Ovary (tissue), 9 donors: ENCODE results near the gene PAF1. TPM values are rescaled to one million over a fixed set of nuclear protein-coding genes. Genes with fewer than 3 reads are reported as not detected.

Source experiments
- DNase-seq, 5 donors: peaks; one replicate each; pipeline ENCODE4 v3.0.0-alpha.2; 2019 to 2020
- H3K27ac ChIP-seq, 2 donors: fragments of 200-600 bp; one replicate each; pipeline versions ENCODE4 v1.5.1 to v1.8.0; 2019 to 2022
- H3K27me3 ChIP-seq: fragments of 200-600 bp; one replicate; pipeline ENCODE4 v1.8.0; 2022
- H3K36me3 ChIP-seq: fragments of 200-600 bp; sonication (generic); one replicate; pipeline ENCODE4 v1.5.1; 2019
- H3K4me1 ChIP-seq: one replicate; pipeline ENCODE4 v1.8.1; 2013; ENCODE audit warnings: mild to moderate bottlenecking, moderate library complexity; ENCODE audit not compliant: insufficient read depth
- H3K4me3 ChIP-seq: fragments of 200-600 bp; sonication (generic); one replicate; pipeline ENCODE4 v1.5.1; 2017
- H3K9me3 ChIP-seq, 2 donors: fragments of 200-600 bp in 1 of 2; sonication (generic) in 1 of 2; one replicate each; pipeline versions ENCODE4 v1.5.1 to v1.8.1; 2013 to 2019; ENCODE audit warnings: mild to moderate bottlenecking in 1 of 2, moderate library complexity in 1 of 2
- EP300 ChIP-seq: sonication (generic); formaldehyde crosslinking; IDR thresholded peaks from one replicate; pipeline ENCODE4 v1.6.1; 2017; ENCODE audit warnings: antibody characterized with exemption
- POLR2A ChIP-seq: fragments of 450-650 bp; IDR thresholded peaks from one replicate; pipeline ENCODE4 v1.6.1; 2017; ENCODE audit warnings: antibody characterized with exemption, mild to moderate bottlenecking, moderate library complexity
- WGBS, 3 donors: extraction: QIAGEN DNeasy Blood & Tissue Kit in 1 of 3; methylation state at CpG; one replicate each; pipeline versions ENCODE4 v1.1.5 to v1.1.7; 2013 to 2017; 5-methylcytosine and 5-hydroxymethylcytosine counted together
- intact Hi-C, 4 donors: fragments of 100-400 bp; cut with DNase I; formaldehyde crosslinking; loops; one replicate each; pipeline versions ENCODE4 v1.11.0 to v1.15.1; 2022 to 2023
- polyA plus RNA-seq, 2 donors: library from polyadenylated mRNA; stranded (reverse); fragments of 200-250 nt in 1 of 2; fragments of 350-450 nt in 1 of 2; fragmentation: Illumina TruSeq in 1 of 2; extraction: RNeasy Lipid Tissue Mini Kit (QIAGEN cat#74804) in 1 of 2; gene quantifications; one replicate each; pipeline ENCODE4 v1.2.3, GENCODE V29; 2013 to 2014
- total RNA-seq, 7 donors: library from RNA; depleted of rRNA in 2 of 7; stranded (reverse); fragments of >200 nt in 2 of 7; fragmentation: NEBNext Ultra II Directional in 3 of 7; extraction: Animal tissue kit (Norgen Biotek cat#: 25700) in 3 of 7; gene quantifications; one replicate each; pipeline versions ENCODE4 v1.1.0 to v1.2.4, GENCODE V29; 2016 to 2023
- TF ChIP-seq, protein P1 (sequence below), 3 donors: fragments of 450-650 bp in 2 of 3; fragments of 200-600 bp in 1 of 3; IDR thresholded peaks; one replicate each; pipeline versions ENCODE4 v1.5.1 to v1.8.0; 2016 to 2022; ENCODE audit warnings: antibody characterized with exemption in 3 of 3, mild to moderate bottlenecking in 1 of 3
- donor health status: DM: no; HTN: no; CAD: no; lungs with moderate emphysema.
- donor health status: DM: no; HTN: no; CAD: no.
- donor health status: Bipolar disorder and iron deficiency.
- donor health status: DM: yes; HTN: yes; CAD: no.
- donor health status: DM: no; HTN: no; CAD: no.
- donor health status: DM: yes; HTN: yes; CAD: no.

PAF1 gene
- total and polyA plus RNA-seq, 9 donors = 31.0 to 78.1 (median 50.2) TPM

- H3K36me3 ChIP-seq = no peaks in the 10 kb centered on the region
- TF ChIP-seq POLR2A = no peak
- TF ChIP-seq, protein P1, sequence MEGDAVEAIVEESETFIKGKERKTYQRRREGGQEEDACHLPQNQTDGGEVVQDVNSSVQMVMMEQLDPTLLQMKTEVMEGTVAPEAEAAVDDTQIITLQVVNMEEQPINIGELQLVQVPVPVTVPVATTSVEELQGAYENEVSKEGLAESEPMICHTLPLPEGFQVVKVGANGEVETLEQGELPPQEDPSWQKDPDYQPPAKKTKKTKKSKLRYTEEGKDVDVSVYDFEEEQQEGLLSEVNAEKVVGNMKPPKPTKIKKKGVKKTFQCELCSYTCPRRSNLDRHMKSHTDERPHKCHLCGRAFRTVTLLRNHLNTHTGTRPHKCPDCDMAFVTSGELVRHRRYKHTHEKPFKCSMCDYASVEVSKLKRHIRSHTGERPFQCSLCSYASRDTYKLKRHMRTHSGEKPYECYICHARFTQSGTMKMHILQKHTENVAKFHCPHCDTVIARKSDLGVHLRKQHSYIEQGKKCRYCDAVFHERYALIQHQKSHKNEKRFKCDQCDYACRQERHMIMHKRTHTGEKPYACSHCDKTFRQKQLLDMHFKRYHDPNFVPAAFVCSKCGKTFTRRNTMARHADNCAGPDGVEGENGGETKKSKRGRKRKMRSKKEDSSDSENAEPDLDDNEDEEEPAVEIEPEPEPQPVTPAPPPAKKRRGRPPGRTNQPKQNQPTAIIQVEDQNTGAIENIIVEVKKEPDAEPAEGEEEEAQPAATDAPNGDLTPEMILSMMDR (IDR thresholded peaks at IDR 0.05) = no peak
- no peak for TF ChIP-seq EP300
- intact Hi-C loops = no loop called here
- H3K27me3 ChIP-seq = no peaks in the 10 kb centered on the region
- peaks cover 8% of the 10 kb centered on the region for H3K4me1 ChIP-seq
- DNase-seq = no peak
- H3K9me3 ChIP-seq = no peaks in the 10 kb centered on the region
- H3K27ac ChIP-seq = no peak overlapping the region
- H3K4me3 ChIP-seq = no peak overlapping the region
- WGBS, 3 donors = 87 to 90% (median 88%) methylated on average over 7 of the region's 7 CpGs
Observed at GRCh38 chr19:39425744-39426143, 34.8 kb upstream of the PAF1 start.

DNA sequence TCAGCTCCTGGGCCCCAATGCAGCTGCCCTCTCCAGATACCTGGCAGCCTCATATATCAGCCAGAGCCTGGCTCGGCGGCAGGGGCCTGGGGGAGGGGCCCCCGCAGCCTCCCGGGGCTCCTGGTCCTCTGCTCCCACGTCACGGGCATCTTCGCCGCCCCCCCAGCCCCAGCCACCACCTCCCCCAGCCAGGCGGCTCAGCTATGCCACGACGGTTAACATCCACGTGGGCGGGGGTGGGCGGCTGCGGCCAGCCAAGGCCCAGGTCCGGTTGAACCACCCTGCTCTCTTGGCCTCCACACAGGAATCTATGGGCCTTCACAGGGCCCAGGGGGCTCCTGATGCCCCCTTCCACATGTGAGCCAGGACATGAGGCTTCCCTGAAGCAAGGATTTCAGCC, 34.0 kb upstream of the PAF1 start:
- 56 to 63% (median 59%) methylated on average over 16 of the region's 16 CpGs for WGBS, 3 donors
- no peak overlapping the region for H3K27ac ChIP-seq
- no peaks in the 10 kb centered on the region for H3K27me3 ChIP-seq
- H3K9me3 ChIP-seq = no peaks in the 10 kb centered on the region
- peaks cover 8% of the 10 kb centered on the region for H3K4me1 ChIP-seq
- no peak for TF ChIP-seq EP300
- TF ChIP-seq, protein P1 (IDR thresholded peaks at IDR 0.05) = no peak
- no peak for TF ChIP-seq POLR2A
- H3K4me3 ChIP-seq = no peak overlapping the region
- DNase-seq = peak in 2 of 5 donors; percentile 20 to 34
- H3K36me3 ChIP-seq = no peaks in the 10 kb centered on the region
- intact Hi-C loops = no loop called here

GRCh38 chr19:39423258-39424086, 32.6 kb upstream of the PAF1 start:
- Histone ChIP-seq H3K27me3 (no peaks in the 10 kb centered on the region), H3K9me3 (no peaks in the 10 kb centered on the region), H3K4me1 (peaks cover 5% of the 10 kb centered on the region), H3K27ac (no peak overlapping the region), H3K36me3 (no peaks in the 10 kb centered on the region), H3K4me3 (no peak overlapping the region)
- intact Hi-C loops = no loop called here
- 83 to 86% (median 84%) methylated on average over 26 to 35 of the region's 35 CpGs for WGBS, 3 donors
- TF ChIP-seq EP300 (no peak), POLR2A (no peak)
- TF ChIP-seq, protein P1 (IDR thresholded peaks at IDR 0.05) = no peak
- peak in 1 of 5 donors; percentile 40 for DNase-seq

DNA sequence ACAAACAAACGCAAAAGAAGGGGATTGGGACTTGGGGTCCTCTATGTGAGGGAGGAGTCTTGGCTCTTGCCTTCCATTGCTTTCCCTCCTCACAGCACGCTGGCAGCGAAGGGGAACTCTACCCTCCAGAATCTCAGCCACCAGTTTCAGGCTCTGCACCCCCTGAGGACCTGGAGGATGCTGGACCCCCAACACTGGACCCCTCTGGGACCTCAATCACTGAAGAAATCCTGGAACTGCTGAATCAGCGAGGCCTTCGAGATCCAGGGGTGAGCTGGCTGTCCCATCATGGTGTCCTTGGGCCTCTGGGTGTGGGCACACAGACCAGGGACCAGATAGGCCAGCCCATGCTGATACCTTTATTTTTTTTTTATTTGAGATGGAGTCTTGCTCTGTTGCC, 31.1 kb upstream of the PAF1 start:
- Histone ChIP-seq H3K4me3 (no peak overlapping the region), H3K4me1 (no peaks in the 10 kb centered on the region), H3K27ac (no peak overlapping the region), H3K27me3 (no peaks in the 10 kb centered on the region), H3K36me3 (no peaks in the 10 kb centered on the region), H3K9me3 (no peaks in the 10 kb centered on the region)
- TF ChIP-seq, protein P1 (IDR thresholded peaks at IDR 0.05) = no peak
- no peak for TF ChIP-seq EP300
- TF ChIP-seq POLR2A = no peak
- WGBS, 3 donors = 85% methylated on average over 5 of the region's 5 CpGs
- no peak for DNase-seq
- intact Hi-C loops = no loop called here
